CD4-positive, alpha-beta T cell (primary cell): ENCODE data around the gene COL18A1. TPM values are rescaled to one million over a fixed set of nuclear protein-coding genes. Genes with fewer than 3 reads are reported as not detected.

Source experiments
- ATAC-seq: fragments of 200-7000 bp; cut with Tn5 transposase; one replicate; pipeline ENCODE4 v1.10.0; 2022; ENCODE audit warnings: mild to moderate bottlenecking; ENCODE audit not compliant: poor library complexity
- CTCF ChIA-PET: fragments of 350-600 bp; sonication (Branson Sonifier 250); formaldehyde crosslinking; loops from one replicate; lab custom pipeline; 2021; ENCODE audit warnings: antibody characterized with exemption, inconsistent platforms; lab: Charles Lee
- POLR2A ChIA-PET: fragments of 350-600 bp; sonication (Branson Sonifier 250); formaldehyde crosslinking; loops from one replicate; lab custom pipeline; 2021; ENCODE audit warnings: antibody characterized with exemption, inconsistent platforms; lab: Charles Lee
- DNase-seq, 14 experiments: peaks; one replicate each; pipeline ENCODE4 v3.0.0-alpha.2; 2013 to 2020; ENCODE audit warnings: mixed read lengths in 2 of 14
- H3K27ac ChIP-seq, 2 donors: one replicate each; pipeline versions ENCODE4 v1.5.1 to v1.7.0; 2013; ENCODE audit warnings: low read length in 2 of 2, low read depth in 1 of 2, mild to moderate bottlenecking in 1 of 2
- H3K27me3 ChIP-seq, 2 experiments: 1 replicate in 1 of 2; 2 replicates in 1 of 2; pipeline versions ENCODE4 v1.6.1 to v1.7.0; 2013; ENCODE audit warnings: low read length in 2 of 2, control low read depth in 1 of 2, mild to moderate bottlenecking in 1 of 2, moderate library complexity in 1 of 2; ENCODE audit not compliant: insufficient read depth in 2 of 2, control insufficient read depth in 1 of 2
- H3K36me3 ChIP-seq: one replicate; pipeline ENCODE4 v1.6.1; 2013; ENCODE audit warnings: low read length, control low read depth; ENCODE audit not compliant: insufficient read depth
- H3K4me1 ChIP-seq: one replicate; pipeline ENCODE4 v1.6.1; 2013; ENCODE audit warnings: low read length, control low read depth; ENCODE audit not compliant: insufficient read depth
- H3K4me3 ChIP-seq: one replicate; pipeline ENCODE4 v1.5.1; 2013; ENCODE audit warnings: mild to moderate bottlenecking, low read length, moderate library complexity
- H3K9me3 ChIP-seq, 2 experiments: 1 replicate in 1 of 2; 2 replicates in 1 of 2; pipeline versions ENCODE4 v1.6.1 to v1.7.0; 2013; ENCODE audit warnings: low read length in 2 of 2, mild to moderate bottlenecking in 2 of 2, control low read depth in 1 of 2, moderate library complexity in 1 of 2; ENCODE audit not compliant: control insufficient read depth in 1 of 2, insufficient read depth in 1 of 2
- H3K27ac Mint-ChIP-seq: one replicate; pipeline ENCODE4 v1.8.0; 2020; ENCODE audit warnings: mixed read lengths
- H3K27me3 Mint-ChIP-seq: one replicate; pipeline ENCODE4 v1.8.0; 2021; ENCODE audit warnings: mixed read lengths
- H3K36me3 Mint-ChIP-seq: one replicate; pipeline ENCODE4 v1.8.0; 2021; ENCODE audit warnings: low read depth, mixed read lengths
- H3K4me1 Mint-ChIP-seq: one replicate; pipeline ENCODE4 v1.8.0; 2021; ENCODE audit warnings: low read depth, mixed read lengths
- H3K4me3 Mint-ChIP-seq: one replicate; pipeline ENCODE4 v1.8.0; 2020; ENCODE audit warnings: mild to moderate bottlenecking, mixed read lengths
- H3K9me3 Mint-ChIP-seq: one replicate; pipeline ENCODE4 v1.8.0; 2020; ENCODE audit warnings: mixed read lengths
- CTCF ChIP-seq: fragments of 200-600 bp; IDR thresholded peaks from one replicate; pipeline ENCODE4 v1.8.0; 2022; ENCODE audit warnings: antibody characterized with exemption, mild to moderate bottlenecking
- intact Hi-C, 2 experiments: fragments of 100-400 bp; cut with DNase I in 1 of 2; cut with micrococcal nuclease in 1 of 2; formaldehyde crosslinking; loops; one replicate each; pipeline versions ENCODE4 v1.15.1 to v1.9.0; 2023 to 2025; cut with DNase I, micrococcal nuclease
- total RNA-seq, 174 experiments: library from RNA in 2 of 174; stranded (reverse) in 2 of 174; gene quantifications; one replicate each; pipeline ENCODE4 v1.2.3 and lab custom pipeline; 2021 to 2026

The COL18A1 gene
- total RNA-seq, 2 experiments from 2014 or later = 15.2 to 16.0 TPM

- H3K4me1 ChIP-seq = peaks cover 77% of the 10 kb centered on the region
- peak overlapping the region; percentile 83 for H3K4me3 Mint-ChIP-seq
- no peak for TF ChIP-seq CTCF
- peak overlapping the region; percentile 89 to 95 for H3K27ac ChIP-seq
- POLR2A ChIA-PET = no interaction called here
- no peaks in the 10 kb centered on the region for H3K36me3 Mint-ChIP-seq
- H3K27me3 ChIP-seq = no peaks in the 10 kb centered on the region
- H3K4me1 Mint-ChIP-seq = peaks cover 36% of the 10 kb centered on the region
- H3K27me3 Mint-ChIP-seq = no peaks in the 10 kb centered on the region
- H3K36me3 ChIP-seq = no peaks in the 10 kb centered on the region
- CTCF ChIA-PET = interaction anchor here (0.8 to 0.9 kb wide), 2 partner anchors 115 to 118 kb away, joined by 4 read pairs; no protein-coding TSS in a partner anchor
- ATAC-seq (no peak), DNase-seq (no peak)
- intact Hi-C loops = loop anchor here (1.0 to 5.0 kb wide), 7 partner anchors 63 to 446 kb away; partner anchors contain the start of gene SLC19A1 (in 1 of the 2)
- H3K9me3 ChIP-seq = no peaks in the 10 kb centered on the region
- peak overlapping the region; percentile 95 for H3K27ac Mint-ChIP-seq
- no peaks in the 10 kb centered on the region for H3K9me3 Mint-ChIP-seq
- H3K4me3 ChIP-seq = peak overlapping the region; percentile 54
Measured at GRCh38 chr21:45477176-45478114, 72.5 kb downstream of the COL18A1 start.

GRCh38 chr21:45478115-45478801, 73.3 kb downstream of the COL18A1 start:
- Mint-ChIP-seq H3K27ac (peak overlapping the region; percentile 95), H3K36me3 (no peaks in the 10 kb centered on the region), H3K4me3 (peak overlapping the region; percentile 83), H3K9me3 (no peaks in the 10 kb centered on the region), H3K27me3 (no peaks in the 10 kb centered on the region), H3K4me1 (peaks cover 43% of the 10 kb centered on the region)
- no peaks in the 10 kb centered on the region for H3K36me3 ChIP-seq
- H3K27me3 ChIP-seq = no peaks in the 10 kb centered on the region
- peak; percentile 91 for TF ChIP-seq CTCF
- peaks cover 79% of the 10 kb centered on the region for H3K4me1 ChIP-seq
- H3K4me3 ChIP-seq = peak overlapping the region; percentile 54
- peak overlapping the region; percentile 89 to 95 for H3K27ac ChIP-seq
- ATAC-seq (peak; percentile 78), DNase-seq (peak; percentile 65 to 91 (median 78))
- H3K9me3 ChIP-seq = peaks cover 0 to 4% of the 10 kb centered on the region in 2 experiments
- intact Hi-C loops = loop anchor here (1.0 to 5.0 kb wide), 7 partner anchors 63 to 445 kb away; partner anchors contain the start of gene SLC19A1 (in 1 of the 2)
- ChIA-PET CTCF (interaction anchor here (0.8 to 0.9 kb wide), 3 partner anchors 39 to 118 kb away, joined by 3 to 4 read pairs (median 4); no protein-coding TSS in a partner anchor), POLR2A (interaction anchor here (1.1 kb wide), 1 partner anchor 156 kb away, joined by 3 read pairs; no protein-coding TSS in a partner anchor)
